ENCODE measurements around the gene KIRREL2.
"Not testable (repeated sequence)": the region's sequence is repeated elsewhere in the genome, so short reads cannot be mapped to it uniquely, and the experiment has no call there.

The KIRREL2 gene

GRCh38 chr19:35828692-35829301 lies 27.9 kb upstream of the KIRREL2 start:
- no peaks in the 10 kb centered on the region for H3K36me3 ChIP-seq (ENCODE audit: control insufficient read depth, insufficient read depth, low read length, severe bottlenecking)
- DNase-seq (ENCODE audit: low read depth) = peak; percentile 81
- no peak overlapping the region for H3K4me3 ChIP-seq (ENCODE audit: low read length)

GRCh38 chr19:35830986-35831385 lies 25.7 kb upstream of the KIRREL2 start:
- no peak overlapping the region for H3K4me3 ChIP-seq (ENCODE audit: low read length)

More at GRCh38 chr19:35828692-35829301, 27.9 kb upstream of the KIRREL2 start:
- no peak overlapping the region for H3K9ac ChIP-seq (ENCODE audit: low read length)
- no peaks in the 10 kb centered on the region for H3K4me1 ChIP-seq (ENCODE audit: control insufficient read depth, insufficient read depth, low read length)
- H3K27me3 ChIP-seq (replicated peaks; ENCODE audit: control insufficient read depth, insufficient read depth, low read length) = peaks cover 28% of the 10 kb centered on the region
- H3K9me3 ChIP-seq (ENCODE audit: control insufficient read depth, low read length) = no peaks in the 10 kb centered on the region

GRCh38 chr19:35832054-35832453 lies 24.7 kb upstream of the KIRREL2 start:
- Histone ChIP-seq H3K9me3 (ENCODE audit: control insufficient read depth, low read length) (no peaks in the 10 kb centered on the region), H3K27me3 (replicated peaks; ENCODE audit: control insufficient read depth, insufficient read depth, low read length) (peaks cover 32% of the 10 kb centered on the region), H3K36me3 (ENCODE audit: control insufficient read depth, insufficient read depth, low read length, severe bottlenecking) (no peaks in the 10 kb centered on the region), H3K9ac (ENCODE audit: low read length) (no peak overlapping the region), H3K4me1 (ENCODE audit: control insufficient read depth, insufficient read depth, low read length) (no peaks in the 10 kb centered on the region), H3K4me3 (ENCODE audit: low read length) (no peak overlapping the region)
- no peak for DNase-seq (ENCODE audit: low read depth)

More at GRCh38 chr19:35830986-35831385, 25.7 kb upstream of the KIRREL2 start:
- no peaks in the 10 kb centered on the region for H3K9me3 ChIP-seq (ENCODE audit: control insufficient read depth, low read length)
- peaks cover 35% of the 10 kb centered on the region for H3K27me3 ChIP-seq (replicated peaks; ENCODE audit: control insufficient read depth, insufficient read depth, low read length)
- DNase-seq (ENCODE audit: low read depth) = no peak
- no peaks in the 10 kb centered on the region for H3K4me1 ChIP-seq (ENCODE audit: control insufficient read depth, insufficient read depth, low read length)
- H3K9ac ChIP-seq (ENCODE audit: low read length) = no peak overlapping the region
- H3K36me3 ChIP-seq (ENCODE audit: control insufficient read depth, insufficient read depth, low read length, severe bottlenecking) = no peaks in the 10 kb centered on the region

GRCh38 chr19:35833972-35834371 lies 22.7 kb upstream of the KIRREL2 start:
- peaks cover 32% of the 10 kb centered on the region for H3K27me3 ChIP-seq (replicated peaks; ENCODE audit: control insufficient read depth, insufficient read depth, low read length)
- no peaks in the 10 kb centered on the region for H3K36me3 ChIP-seq (ENCODE audit: control insufficient read depth, insufficient read depth, low read length, severe bottlenecking)
- H3K9ac ChIP-seq (ENCODE audit: low read length) = no peak overlapping the region
- peaks cover 5% of the 10 kb centered on the region for H3K9me3 ChIP-seq (ENCODE audit: control insufficient read depth, low read length)
- no peaks in the 10 kb centered on the region for H3K4me1 ChIP-seq (ENCODE audit: control insufficient read depth, insufficient read depth, low read length)
- H3K4me3 ChIP-seq (ENCODE audit: low read length) = no peak overlapping the region
- DNase-seq (ENCODE audit: low read depth) = no peak

GRCh38 chr19:35836096-35836495 lies 20.6 kb upstream of the KIRREL2 start:
- H3K36me3 ChIP-seq (ENCODE audit: control insufficient read depth, insufficient read depth, low read length, severe bottlenecking); H3K4me1 ChIP-seq (ENCODE audit: control insufficient read depth, insufficient read depth, low read length); H3K9ac ChIP-seq (ENCODE audit: low read length); DNase-seq (ENCODE audit: low read depth); H3K4me3 ChIP-seq (ENCODE audit: low read length): not testable (repeated sequence)
- H3K27me3 ChIP-seq (replicated peaks; ENCODE audit: control insufficient read depth, insufficient read depth, low read length) = peaks cover 27% of the 10 kb centered on the region
- H3K9me3 ChIP-seq (ENCODE audit: control insufficient read depth, low read length) = peaks cover 12% of the 10 kb centered on the region

- peaks cover 23% of the 10 kb centered on the region for H3K9me3 ChIP-seq (ENCODE audit: control insufficient read depth, low read length)
- peaks cover 52% of the 10 kb centered on the region for H3K27me3 ChIP-seq (replicated peaks; ENCODE audit: control insufficient read depth, insufficient read depth, low read length)
- DNase-seq (ENCODE audit: low read depth) = no peak
- peaks cover 7% of the 10 kb centered on the region for H3K4me1 ChIP-seq (ENCODE audit: control insufficient read depth, insufficient read depth, low read length)
- H3K9ac ChIP-seq (ENCODE audit: low read length) = no peak overlapping the region
- no peaks in the 10 kb centered on the region for H3K36me3 ChIP-seq (ENCODE audit: control insufficient read depth, insufficient read depth, low read length, severe bottlenecking)
- no peak overlapping the region for H3K4me3 ChIP-seq (ENCODE audit: low read length)
Measured at GRCh38 chr19:35841961-35842595, 14.6 kb upstream of the KIRREL2 start.

GRCh38 chr19:35842666-35843272 lies 13.9 kb upstream of the KIRREL2 start:
- Histone ChIP-seq H3K27me3 (replicated peaks; ENCODE audit: control insufficient read depth, insufficient read depth, low read length) (peaks cover 52% of the 10 kb centered on the region), H3K9me3 (ENCODE audit: control insufficient read depth, low read length) (peaks cover 23% of the 10 kb centered on the region), H3K9ac (ENCODE audit: low read length) (no peak overlapping the region), H3K36me3 (ENCODE audit: control insufficient read depth, insufficient read depth, low read length, severe bottlenecking) (no peaks in the 10 kb centered on the region), H3K4me3 (ENCODE audit: low read length) (no peak overlapping the region), H3K4me1 (ENCODE audit: control insufficient read depth, insufficient read depth, low read length) (peaks cover 7% of the 10 kb centered on the region)
- DNase-seq (ENCODE audit: low read depth) = no peak

- peaks cover 20% of the 10 kb centered on the region for H3K9me3 ChIP-seq (ENCODE audit: control insufficient read depth, low read length)
- H3K4me1 ChIP-seq (ENCODE audit: control insufficient read depth, insufficient read depth, low read length) = peaks cover 7% of the 10 kb centered on the region
- no peak for DNase-seq (ENCODE audit: low read depth)
- H3K9ac ChIP-seq (ENCODE audit: low read length) = no peak overlapping the region
- H3K27me3 ChIP-seq (replicated peaks; ENCODE audit: control insufficient read depth, insufficient read depth, low read length) = peaks cover 57% of the 10 kb centered on the region
- H3K36me3 ChIP-seq (ENCODE audit: control insufficient read depth, insufficient read depth, low read length, severe bottlenecking) = no peaks in the 10 kb centered on the region
- H3K4me3 ChIP-seq (ENCODE audit: low read length) = no peak overlapping the region
Measured at GRCh38 chr19:35843676-35844481, 12.8 kb upstream of the KIRREL2 start.

- H3K9ac ChIP-seq (ENCODE audit: low read length) = no peak overlapping the region
- DNase-seq (ENCODE audit: low read depth) = no peak
- peaks cover 12% of the 10 kb centered on the region for H3K9me3 ChIP-seq (ENCODE audit: control insufficient read depth, low read length)
- H3K36me3 ChIP-seq (ENCODE audit: control insufficient read depth, insufficient read depth, low read length, severe bottlenecking) = no peaks in the 10 kb centered on the region
- peaks cover 7% of the 10 kb centered on the region for H3K4me1 ChIP-seq (ENCODE audit: control insufficient read depth, insufficient read depth, low read length)
- H3K27me3 ChIP-seq (replicated peaks; ENCODE audit: control insufficient read depth, insufficient read depth, low read length) = peaks cover 65% of the 10 kb centered on the region
- peak overlapping the region; percentile 44 for H3K4me3 ChIP-seq (ENCODE audit: low read length)
Measured at GRCh38 chr19:35844482-35845214, 12.1 kb upstream of the KIRREL2 start.

- DNase-seq (ENCODE audit: low read depth) = no peak
- Histone ChIP-seq H3K9me3 (ENCODE audit: control insufficient read depth, low read length) (peaks cover 11% of the 10 kb centered on the region), H3K4me3 (ENCODE audit: low read length) (peak overlapping the region; percentile 44), H3K9ac (ENCODE audit: low read length) (no peak overlapping the region), H3K36me3 (ENCODE audit: control insufficient read depth, insufficient read depth, low read length, severe bottlenecking) (no peaks in the 10 kb centered on the region), H3K4me1 (ENCODE audit: control insufficient read depth, insufficient read depth, low read length) (peaks cover 7% of the 10 kb centered on the region), H3K27me3 (replicated peaks; ENCODE audit: control insufficient read depth, insufficient read depth, low read length) (peaks cover 72% of the 10 kb centered on the region)
Measured at GRCh38 chr19:35845215-35846037, 11.3 kb upstream of the KIRREL2 start.
